SH-SY5Y (cell line): ENCODE measurements around the gene TPRA1.

Experiments used
- GATA2 ChIP-seq: IDR thresholded peaks from 2 replicates; pipeline ENCODE4 v1.6.1; 2011; ENCODE audit warnings: mild to moderate bottlenecking, low read depth, low read length
- GATA3 ChIP-seq: IDR thresholded peaks from 2 replicates; pipeline ENCODE4 v1.6.1; 2011; ENCODE audit warnings: low read depth, mild to moderate bottlenecking, low read length, moderate library complexity

TPRA1 gene

GRCh38 chr3:127607675-127608361 is 17.3 kb upstream of the TPRA1 start:
- TF ChIP-seq GATA2 (no peak), GATA3 (no peak)

GRCh38 chr3:127606981-127607595 is 16.6 kb upstream of the TPRA1 start:
- TF ChIP-seq GATA3, result no peak
- TF ChIP-seq GATA2, result no peak

GRCh38 chr3:127606086-127606805 is 15.7 kb upstream of the TPRA1 start:
- TF ChIP-seq GATA2 (no peak), GATA3 (no peak)

- TF ChIP-seq GATA2, result no peak
Measured at GRCh38 chr3:127604546-127605165, 14.1 kb upstream of the TPRA1 start.

GRCh38 chr3:127604035-127604434 is 13.5 kb upstream of the TPRA1 start:
- TF ChIP-seq GATA3, result no peak
- TF ChIP-seq GATA2, result no peak

GRCh38 chr3:127600749-127601456 is 10.4 kb upstream of the TPRA1 start:
- TF ChIP-seq GATA3, result no peak
- TF ChIP-seq GATA2, result no peak

GRCh38 chr3:127598841-127599570 is 8.5 kb upstream of the TPRA1 start:
- TF ChIP-seq GATA2, result no peak

GRCh38 chr3:127597020-127597771 is 6.7 kb upstream of the TPRA1 start:
- no peak for TF ChIP-seq GATA2
- TF ChIP-seq GATA3, result no peak

GRCh38 chr3:127595303-127595702 is 4.8 kb upstream of the TPRA1 start:
- no peak for TF ChIP-seq GATA3
- TF ChIP-seq GATA2, result no peak

- TF ChIP-seq GATA2 (no peak), GATA3 (no peak)
Measured at GRCh38 chr3:127593178-127593577, 2.6 kb upstream of the TPRA1 start.

GRCh38 chr3:127590282-127590592 is 296 bp downstream of the TPRA1 start:
- TF ChIP-seq GATA2 (no peak), GATA3 (no peak)

- TF ChIP-seq GATA3 (no peak), GATA2 (no peak)
Measured at GRCh38 chr3:127589600-127590281, 792 bp downstream of the TPRA1 start.

GRCh38 chr3:127588806-127589577 is 1.5 kb downstream of the TPRA1 start:
- no peak for TF ChIP-seq GATA2
- no peak for TF ChIP-seq GATA3
